ENCODE measurements around the gene CELSR2. TPM values are rescaled to one million over a fixed set of nuclear protein-coding genes. Genes with fewer than 3 reads are reported as not detected.
A peak's percentile ranks its signal among the peaks of the same experiment; 100 is the strongest.

The CELSR2 gene
- total and polyA plus RNA-seq, 2 of the 8 experiments (the other 6 are each of a cell fraction or from before 2014, with no cell fraction given), result 12.0 to 27.7 TPM

DNA sequence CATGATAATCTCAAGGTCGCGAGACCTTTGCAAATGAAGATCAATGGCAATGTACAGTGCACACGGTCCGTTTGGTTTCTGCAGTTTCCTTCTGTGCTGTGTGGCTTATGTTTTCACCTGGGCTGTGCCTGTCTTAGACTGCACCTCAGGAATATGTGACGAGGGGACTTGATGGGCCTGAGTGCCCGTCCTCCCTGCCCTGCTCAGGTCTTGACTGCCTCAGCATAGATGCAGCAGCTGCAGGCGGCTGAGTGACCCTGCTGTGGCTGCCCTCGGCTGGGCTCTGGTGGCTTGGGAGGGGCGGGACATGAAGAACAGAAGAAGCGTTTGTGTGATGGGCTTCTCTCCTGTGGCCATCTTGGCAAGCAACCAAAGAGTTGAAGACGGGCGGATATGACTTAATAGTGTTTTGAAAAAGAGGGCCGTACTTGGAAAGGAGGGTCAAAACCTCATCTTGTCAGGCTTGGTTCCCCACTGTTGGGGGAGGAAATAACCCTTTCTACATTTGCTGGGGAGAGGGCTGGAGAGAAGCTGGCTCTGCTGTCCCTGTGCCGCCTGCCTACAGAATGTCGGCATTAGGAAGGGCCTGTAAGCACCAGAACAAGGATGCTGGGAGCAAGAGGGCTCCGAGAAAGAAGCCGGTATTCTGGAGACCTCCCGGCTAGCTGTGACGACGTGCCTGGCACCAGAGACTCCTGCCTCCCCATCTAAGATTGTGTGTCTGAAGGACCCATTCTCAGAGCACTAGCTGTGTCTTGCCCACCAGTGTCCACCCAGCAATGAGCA lies 50.4 kb downstream of the CELSR2 start:
- H3K23ac ChIP-seq (ENCODE audit: insufficient read length), result no peak overlapping the region
- TF ChIP-seq JUND (IDR thresholded peaks at IDR 0.05; ENCODE audit: low read length) (no peak), USF2 (IDR thresholded peaks at IDR 0.05; ENCODE audit: low read length) (no peak), SIRT6 (IDR thresholded peaks at IDR 0.05; ENCODE audit: low read length) (no peak), HDAC2 (IDR thresholded peaks at IDR 0.05; ENCODE audit: borderline replicate concordance in 1 of 2, low read depth in 2 of 2, low read length in 2 of 2) (no peak), SUZ12 (IDR thresholded peaks at IDR 0.05; ENCODE audit: low read length) (no peak), TBP (IDR thresholded peaks at IDR 0.05; ENCODE audit: low read depth, low read length) (no peak), ATF3 (IDR thresholded peaks at IDR 0.05; ENCODE audit: insufficient read depth, low read depth, low read length) (no peak), RAD21 (IDR thresholded peaks at IDR 0.05 in 1 of 2, conservative IDR thresholded peaks at IDR 0.05 in 1 of 2; ENCODE audit: low read depth in 2 of 2, low read length in 2 of 2) (no peak), CREB1 (IDR thresholded peaks at IDR 0.05) (no peak)
- no peak overlapping the region for H3K18ac ChIP-seq (ENCODE audit: extremely low read depth, low read length)
- no peaks in the 10 kb centered on the region for H3K79me1 ChIP-seq (ENCODE audit: low read depth, low read length)
- 0 out of 2 replicates have a peak overlapping the region, but pooled peaks have one; percentile 25 for H2BK20ac ChIP-seq (ENCODE audit: low read length)
- H3K79me2 ChIP-seq (ENCODE audit: control insufficient read depth in 1 of 2, insufficient read depth in 2 of 2, low read length in 2 of 2), result no peaks in the 10 kb centered on the region
- FAIRE-seq, result no peak
- no peaks in the 10 kb centered on the region; a peak in 2 of 7 replicates for H3K27me3 ChIP-seq (replicated peaks in 1 of 4; ENCODE audit: control insufficient read depth in 3 of 4, extremely low read depth in 1 of 4, insufficient read depth in 3 of 4, low read length in 3 of 4)
- H4K20me1 ChIP-seq (replicated peaks in 1 of 2; ENCODE audit: control insufficient read depth in 1 of 2, insufficient read depth in 2 of 2, low read length in 2 of 2), result peaks cover 0 to 2% of the 10 kb centered on the region in 2 experiments
- no peak overlapping the region for H4K8ac ChIP-seq (ENCODE audit: extremely low read depth, insufficient read depth, low read length)
- CTCF ChIA-PET (ENCODE audit: partially characterized antibody), result interaction anchor here (0.5 to 1.2 kb wide), 4 partner anchors 9 to 199 kb away, joined by 3 to 4 read pairs (median 3); no protein-coding TSS in a partner anchor
- no peak overlapping the region for H2BK12ac ChIP-seq (ENCODE audit: low read depth, low read length)
- no peak overlapping the region for H3K27ac ChIP-seq (ENCODE audit: low read depth, low read length)
- no peak overlapping the region for H3K4me2 ChIP-seq (ENCODE audit: insufficient read depth in 1 of 2, low read depth in 2 of 2, low read length in 2 of 2)
- no peak for DNase-seq (ENCODE audit: low read depth in 1 of 2, low spot score in 2 of 2)
- H3K36me3 ChIP-seq (ENCODE audit: control insufficient read depth in 2 of 4, insufficient read depth in 4 of 4, low read length in 3 of 4), result no peaks in the 10 kb centered on the region
- POLR2A ChIA-PET (ENCODE audit: partially characterized antibody), result interaction anchor here (1.4 kb wide), 1 partner anchor 17 kb away, joined by 4 read pairs; the partner anchor contains the start of gene PSRC1
- no peak overlapping the region for H3K9ac ChIP-seq (replicated peaks in 1 of 4; ENCODE audit: extremely low read depth in 1 of 4, low read depth in 3 of 4, low read length in 3 of 4)
- no peak overlapping the region for H3K56ac ChIP-seq (replicated peaks; ENCODE audit: insufficient read length, low read depth, low read length)
- H2BK15ac ChIP-seq (ENCODE audit: low read length), result no peak overlapping the region
- 90% methylated on average over 20 of the region's 20 CpGs; no CpG with 5 or more reads in 1 of the 2 experiments for WGBS, 2 experiments (ENCODE audit: extremely low coverage in 1 of 2, insufficient coverage in 1 of 2, insufficient read length in 1 of 2, insufficient replicate concordance in 2 of 2, low coverage in 1 of 2, low lambda C conversion rate in 2 of 2, missing lambda C conversion rate in 1 of 2)
- no peak overlapping the region for H2AFZ ChIP-seq (ENCODE audit: low read length)
- H4K5ac ChIP-seq (ENCODE audit: insufficient read length, low read depth, low read length), result no peak overlapping the region
- H2BK5ac ChIP-seq (ENCODE audit: low read depth, low read length), result no peak overlapping the region
- peak overlapping the region; percentile 26 for H4K91ac ChIP-seq (replicated peaks; ENCODE audit: insufficient read length, low read length)
- peaks cover 3% of the 10 kb centered on the region; the same call in 1 of the 2 replicates for H3K23me2 ChIP-seq (ENCODE audit: low read depth, low read length)
- no peak overlapping the region for H3K4ac ChIP-seq (replicated peaks; ENCODE audit: insufficient read length, low read depth, low read length)
- H3K4me3 ChIP-seq (ENCODE audit: extremely low read depth in 1 of 4, insufficient read depth in 2 of 4, low read depth in 3 of 4, low read length in 4 of 4), result no peak overlapping the region
- H2BK120ac ChIP-seq (replicated peaks; ENCODE audit: low read depth, low read length), result no peak overlapping the region
- H3K4me1 ChIP-seq (replicated peaks in 1 of 4; ENCODE audit: control insufficient read depth in 3 of 4, insufficient read depth in 4 of 4, low read length in 3 of 4), result peaks cover 0 to 4% (median 0%) of the 10 kb centered on the region in 4 experiments; a peak in 1 of 7 replicates
- H2AK5ac ChIP-seq (ENCODE audit: low read depth, low read length), result no peak overlapping the region
- H3K14ac ChIP-seq (ENCODE audit: insufficient read length), result no peak overlapping the region
- no peaks in the 10 kb centered on the region for H3K9me3 ChIP-seq (ENCODE audit: insufficient read depth in 2 of 2, low read depth in 1 of 2, low read length in 1 of 2)

Data from H1 (cell line).